IPS-15b (cell line): ENCODE measurements around the gene COL19A1.

Source experiments
- H3K27me3 ChIP-seq: one replicate; pipeline ENCODE4 v1.6.1; 2013; ENCODE audit warnings: low read length; ENCODE audit not compliant: control insufficient read depth, insufficient read depth
- H3K36me3 ChIP-seq: one replicate; pipeline ENCODE4 v1.6.1; 2013; ENCODE audit warnings: low read length; ENCODE audit not compliant: control insufficient read depth, insufficient read depth
- H3K4me1 ChIP-seq: one replicate; pipeline ENCODE4 v1.6.1; 2013; ENCODE audit warnings: mild to moderate bottlenecking, low read length; ENCODE audit not compliant: control insufficient read depth, insufficient read depth
- H3K4me3 ChIP-seq: one replicate; pipeline ENCODE4 v1.5.1; 2013; ENCODE audit warnings: low read depth, low read length
- H3K9ac ChIP-seq: one replicate; pipeline ENCODE4 v1.6.1; 2013; ENCODE audit warnings: low read depth, mild to moderate bottlenecking, low read length
- H3K9me3 ChIP-seq: one replicate; pipeline ENCODE4 v1.6.1; 2013; ENCODE audit warnings: mild to moderate bottlenecking, low read length; ENCODE audit not compliant: control insufficient read depth, insufficient read depth

The COL19A1 gene

DNA sequence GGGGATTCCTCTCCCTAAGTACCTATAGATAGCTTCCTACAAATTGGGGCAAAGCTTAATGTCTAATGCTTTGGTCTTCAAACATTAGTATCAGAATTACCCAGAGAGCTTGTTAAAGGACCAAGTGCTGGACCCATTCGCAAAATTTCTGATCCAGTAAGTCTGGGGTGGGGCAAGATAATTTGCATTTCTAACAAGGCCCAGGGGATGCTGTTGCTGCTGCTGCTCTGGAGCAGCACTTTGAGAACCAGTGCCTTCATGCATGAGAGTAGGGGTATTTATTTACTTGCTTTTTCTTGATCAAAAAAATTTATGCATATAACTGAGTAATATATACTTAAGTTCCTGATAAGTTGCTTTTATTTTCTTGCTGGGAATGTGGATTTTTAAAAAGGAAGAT lies 24.5 kb upstream of the COL19A1 start:
- no peaks in the 10 kb centered on the region for H3K4me1 ChIP-seq
- H3K27me3 ChIP-seq: no peaks in the 10 kb centered on the region
- no peaks in the 10 kb centered on the region for H3K9me3 ChIP-seq
- no peak overlapping the region for H3K9ac ChIP-seq
- no peak overlapping the region for H3K4me3 ChIP-seq
- no peaks in the 10 kb centered on the region for H3K36me3 ChIP-seq

DNA sequence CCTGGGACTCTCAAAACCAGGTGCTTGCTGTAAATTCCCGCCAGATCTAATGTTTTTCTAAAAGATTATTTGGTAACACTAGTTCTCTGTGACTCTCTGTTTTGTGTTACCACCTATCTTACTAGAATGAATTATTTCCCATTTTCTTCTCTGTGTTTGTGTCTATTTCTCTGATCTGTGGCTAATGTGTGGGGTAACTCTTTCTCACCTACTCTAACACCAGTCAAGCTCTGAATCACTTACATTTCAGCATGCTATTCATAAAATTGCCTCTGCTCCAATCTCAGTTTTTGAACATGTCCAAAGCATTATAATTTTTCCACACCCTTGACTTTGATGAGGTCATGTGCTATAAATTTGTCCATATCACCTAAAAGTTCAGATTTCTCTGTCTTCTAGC lies 23.2 kb upstream of the COL19A1 start:
- Histone ChIP-seq H3K9me3 (no peaks in the 10 kb centered on the region), H3K4me1 (no peaks in the 10 kb centered on the region), H3K4me3 (no peak overlapping the region), H3K27me3 (no peaks in the 10 kb centered on the region), H3K36me3 (no peaks in the 10 kb centered on the region), H3K9ac (no peak overlapping the region)

DNA sequence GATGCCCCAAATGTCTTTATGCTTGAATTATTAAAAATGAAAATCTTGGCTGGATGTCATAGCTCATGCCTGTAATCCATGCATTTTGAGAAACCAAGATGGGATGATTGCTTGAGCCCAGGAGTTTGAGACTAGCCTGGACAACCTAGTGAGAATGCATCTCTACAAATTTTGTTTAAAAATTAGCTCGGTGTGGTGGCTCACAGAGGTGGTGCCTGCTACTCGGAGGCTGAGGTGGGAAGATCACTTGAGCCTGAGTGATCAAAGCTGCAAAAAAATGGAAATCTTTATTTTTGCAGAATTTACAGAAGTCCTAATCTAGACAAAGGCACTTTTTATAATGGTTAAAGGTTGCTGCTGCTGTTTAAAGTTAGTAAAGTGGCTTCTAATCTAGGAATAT lies 20.0 kb upstream of the COL19A1 start:
- no peak overlapping the region for H3K9ac ChIP-seq
- no peaks in the 10 kb centered on the region for H3K27me3 ChIP-seq
- H3K36me3 ChIP-seq: no peaks in the 10 kb centered on the region
- H3K4me1 ChIP-seq: no peaks in the 10 kb centered on the region
- no peak overlapping the region for H3K4me3 ChIP-seq
- no peaks in the 10 kb centered on the region for H3K9me3 ChIP-seq

DNA sequence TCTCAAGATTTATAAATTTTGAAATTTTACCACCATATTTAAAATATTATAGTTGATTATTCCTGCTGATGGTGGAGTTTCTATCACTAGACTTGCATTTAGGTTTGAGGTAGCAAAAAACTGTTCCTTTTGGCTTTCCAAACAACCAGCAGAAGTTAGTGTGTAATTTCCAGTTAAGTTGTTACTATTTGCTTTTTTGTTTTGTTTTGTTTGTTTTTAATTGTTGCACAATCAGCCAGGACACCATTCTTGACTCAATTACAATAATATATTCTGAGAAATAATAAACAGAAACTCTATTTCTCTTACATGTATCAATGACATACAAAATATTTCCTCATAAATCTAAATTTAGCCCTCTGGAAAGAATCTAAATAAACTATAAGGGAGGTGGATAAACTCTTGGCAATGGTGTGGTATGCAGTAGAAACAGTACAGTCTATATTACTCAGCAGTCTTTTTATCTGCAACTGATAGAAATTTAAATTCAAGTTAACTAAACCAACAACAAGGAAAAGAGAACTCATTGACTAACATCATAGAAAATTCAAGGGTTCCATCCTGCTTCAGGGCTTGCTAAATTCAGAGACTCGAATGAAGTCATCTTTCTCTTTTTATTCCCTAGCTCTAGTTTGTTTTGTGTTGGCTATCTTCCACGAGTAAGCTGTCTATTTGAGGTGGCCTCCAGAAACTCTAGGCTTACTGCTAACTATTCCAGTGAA lies 19.4 kb upstream of the COL19A1 start:
- Histone ChIP-seq H3K4me3 (no peak overlapping the region), H3K9me3 (no peaks in the 10 kb centered on the region), H3K4me1 (no peaks in the 10 kb centered on the region), H3K36me3 (no peaks in the 10 kb centered on the region), H3K27me3 (no peaks in the 10 kb centered on the region), H3K9ac (no peak overlapping the region)

DNA sequence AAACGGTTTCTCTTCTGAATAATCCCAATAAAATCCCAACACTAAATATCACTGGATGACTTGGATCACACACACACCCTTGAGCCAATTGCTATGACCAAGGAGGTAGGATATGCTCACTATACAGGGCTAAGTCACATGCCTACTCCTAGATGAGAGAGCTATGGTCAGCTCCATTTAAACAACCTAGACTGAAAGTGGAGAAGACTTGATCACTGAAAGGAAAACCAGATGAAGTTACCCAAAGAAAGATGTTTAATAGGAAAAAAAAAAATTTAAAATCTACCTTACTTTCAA lies 18.9 kb upstream of the COL19A1 start:
- H3K36me3 ChIP-seq: no peaks in the 10 kb centered on the region
- H3K9ac ChIP-seq: no peak overlapping the region
- H3K9me3 ChIP-seq: no peaks in the 10 kb centered on the region
- no peaks in the 10 kb centered on the region for H3K4me1 ChIP-seq
- no peak overlapping the region for H3K4me3 ChIP-seq
- H3K27me3 ChIP-seq: no peaks in the 10 kb centered on the region

DNA sequence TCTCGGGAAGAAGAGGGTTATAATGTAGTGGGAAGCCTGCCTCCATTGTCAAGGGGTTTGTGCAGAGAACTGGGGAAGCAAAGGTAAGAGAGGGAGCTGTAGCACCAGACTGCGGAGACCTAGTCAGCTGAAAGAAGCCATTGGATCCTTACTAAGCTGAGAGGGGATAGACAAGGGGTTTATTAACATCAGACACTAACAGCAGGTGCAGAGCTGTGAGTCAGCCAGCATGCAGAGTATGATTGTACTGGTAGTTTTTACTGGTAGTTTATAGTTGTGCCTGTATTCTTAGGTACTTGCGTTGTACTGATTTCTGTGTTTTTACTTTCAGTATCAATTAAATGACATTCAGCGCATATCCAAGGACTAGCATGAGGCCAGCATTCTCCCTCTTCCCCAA lies 17.8 kb upstream of the COL19A1 start:
- Histone ChIP-seq H3K9me3 (no peaks in the 10 kb centered on the region), H3K36me3 (no peaks in the 10 kb centered on the region), H3K4me3 (no peak overlapping the region), H3K27me3 (no peaks in the 10 kb centered on the region), H3K9ac (no peak overlapping the region), H3K4me1 (no peaks in the 10 kb centered on the region)

DNA sequence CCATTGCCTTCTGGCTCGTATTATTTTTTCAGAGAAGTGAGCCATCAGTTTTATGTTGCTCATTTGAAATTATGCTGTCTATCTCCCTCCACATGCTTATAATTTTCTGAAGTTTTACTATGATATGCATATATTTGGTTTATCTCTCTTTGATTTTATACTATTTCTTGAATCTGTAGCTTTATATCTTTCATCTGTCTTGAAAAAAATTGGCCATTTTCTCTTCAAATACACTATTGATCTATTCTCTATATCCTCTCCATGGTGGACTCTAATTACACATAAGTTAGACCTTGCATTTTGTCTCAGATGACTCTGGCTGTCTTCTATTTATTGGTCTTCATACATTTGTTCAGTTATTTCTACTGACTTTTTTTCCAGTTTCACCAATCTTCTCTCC lies 13.7 kb upstream of the COL19A1 start:
- Histone ChIP-seq H3K36me3 (no peaks in the 10 kb centered on the region), H3K4me1 (no peaks in the 10 kb centered on the region), H3K27me3 (no peaks in the 10 kb centered on the region), H3K9ac (no peak overlapping the region), H3K9me3 (no peaks in the 10 kb centered on the region), H3K4me3 (no peak overlapping the region)

DNA sequence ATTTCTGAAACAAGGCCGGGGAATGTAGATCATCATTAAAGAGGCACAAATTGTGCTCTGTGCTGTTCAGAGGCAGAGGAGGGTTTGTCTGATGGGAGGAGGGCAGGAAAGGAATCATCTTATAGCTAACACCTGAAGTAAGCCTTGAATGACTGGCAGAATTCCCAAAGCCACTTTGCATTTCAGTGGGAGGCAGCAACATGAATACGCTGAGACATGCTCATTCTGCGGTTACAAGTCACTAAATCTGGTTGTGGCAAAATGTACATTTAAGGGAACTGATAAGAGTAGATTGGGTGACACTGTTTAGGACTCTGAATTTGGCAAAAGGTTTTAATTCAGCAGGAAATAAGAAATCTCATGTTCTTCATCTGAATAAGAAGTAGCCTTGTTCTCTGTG lies 4.4 kb upstream of the COL19A1 start:
- Histone ChIP-seq H3K4me1 (peaks cover 8% of the 10 kb centered on the region), H3K9me3 (no peaks in the 10 kb centered on the region), H3K9ac (no peak overlapping the region), H3K27me3 (peaks cover 26% of the 10 kb centered on the region), H3K4me3 (no peak overlapping the region), H3K36me3 (no peaks in the 10 kb centered on the region)

DNA sequence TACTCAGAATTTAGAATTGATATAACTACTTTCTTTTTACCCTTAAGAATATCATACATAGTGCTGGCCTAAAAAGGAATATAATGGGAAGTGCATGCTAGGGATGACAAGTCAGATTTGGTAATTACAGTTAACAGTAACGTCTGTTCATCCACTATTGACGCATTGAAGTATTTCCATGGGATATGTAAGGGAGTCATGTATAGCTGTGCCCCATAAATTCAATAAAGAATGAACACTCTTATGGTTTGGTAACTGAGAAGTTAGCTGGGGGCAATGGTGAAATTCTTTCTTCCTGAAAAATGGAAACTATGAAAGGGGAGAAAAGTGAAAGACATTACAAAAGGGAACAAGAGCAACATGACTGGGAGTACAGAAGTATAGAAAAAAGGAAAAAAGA lies 2.6 kb upstream of the COL19A1 start:
- Histone ChIP-seq H3K9ac (no peak overlapping the region), H3K27me3 (peaks cover 42% of the 10 kb centered on the region), H3K4me3 (no peak overlapping the region), H3K9me3 (no peaks in the 10 kb centered on the region), H3K4me1 (peaks cover 8% of the 10 kb centered on the region), H3K36me3 (no peaks in the 10 kb centered on the region)

DNA sequence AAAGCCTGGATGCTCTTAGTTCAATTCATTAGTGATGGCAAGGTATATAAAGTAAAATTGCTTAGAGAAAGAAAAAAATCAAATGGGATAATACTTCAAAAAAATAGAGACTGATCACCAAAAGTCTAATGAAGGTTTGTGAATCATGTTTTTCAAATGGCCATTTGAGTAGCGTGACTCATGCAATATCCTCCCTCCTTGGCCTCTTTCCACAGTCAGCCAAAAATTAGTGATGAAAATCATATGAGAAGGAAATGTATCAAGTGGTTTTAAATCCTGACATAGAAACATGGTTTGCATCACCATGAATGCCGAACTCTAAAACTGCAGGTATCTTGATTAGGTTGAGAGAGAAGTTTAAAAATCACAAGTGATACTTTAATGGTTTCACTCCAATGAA lies 1.2 kb upstream of the COL19A1 start:
- no peak overlapping the region for H3K9ac ChIP-seq
- no peaks in the 10 kb centered on the region for H3K9me3 ChIP-seq
- H3K4me1 ChIP-seq: peaks cover 8% of the 10 kb centered on the region
- no peak overlapping the region for H3K4me3 ChIP-seq
- H3K27me3 ChIP-seq: peaks cover 47% of the 10 kb centered on the region
- H3K36me3 ChIP-seq: no peaks in the 10 kb centered on the region

DNA sequence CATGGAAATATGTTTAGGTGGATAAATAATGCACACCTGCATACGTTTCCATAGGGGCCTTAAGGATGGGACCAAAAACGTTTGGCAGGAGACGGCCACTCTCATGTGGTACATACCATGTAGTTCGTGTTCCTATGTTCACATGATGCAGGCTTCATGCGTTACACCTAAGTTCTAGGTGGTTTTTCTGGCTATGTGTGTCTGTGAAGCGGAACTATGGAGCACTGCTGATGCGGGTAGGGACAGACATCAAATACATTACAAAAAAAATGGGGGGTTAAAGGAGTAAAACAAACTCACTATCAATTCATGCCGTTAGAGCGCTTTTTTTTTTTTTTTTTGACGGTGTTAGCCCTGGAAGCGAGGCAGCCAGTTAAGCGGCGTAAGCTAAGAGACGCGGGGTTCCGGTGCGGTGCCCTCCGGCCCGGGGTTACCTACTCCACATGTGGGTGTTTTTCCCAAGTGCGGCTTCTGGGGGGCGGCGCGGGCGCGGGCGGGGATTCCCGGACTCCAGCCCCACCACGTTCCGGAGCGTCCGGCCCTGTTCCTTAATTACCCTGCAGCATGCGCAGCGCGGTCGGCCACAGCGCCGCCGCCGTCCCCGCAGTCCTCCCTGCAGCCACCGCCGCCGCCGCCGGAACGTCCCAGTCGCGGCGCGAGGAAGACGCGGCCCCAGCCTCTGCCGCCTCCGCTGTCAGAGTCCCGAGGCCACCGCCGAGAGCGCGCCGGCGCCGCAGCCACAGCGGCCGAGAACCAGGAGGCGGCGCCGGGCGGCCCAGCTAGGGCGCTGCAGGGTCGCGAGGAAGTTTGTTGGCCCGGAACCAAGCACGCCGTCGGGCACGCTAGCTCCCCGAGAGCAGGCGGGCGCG lies 648 bp downstream of the COL19A1 start:
- Histone ChIP-seq H3K4me1 (peaks cover 2% of the 10 kb centered on the region), H3K4me3 (peak overlapping the region; percentile 60), H3K27me3 (peaks cover 50% of the 10 kb centered on the region), H3K36me3 (no peaks in the 10 kb centered on the region), H3K9me3 (no peaks in the 10 kb centered on the region), H3K9ac (no peak overlapping the region)

DNA sequence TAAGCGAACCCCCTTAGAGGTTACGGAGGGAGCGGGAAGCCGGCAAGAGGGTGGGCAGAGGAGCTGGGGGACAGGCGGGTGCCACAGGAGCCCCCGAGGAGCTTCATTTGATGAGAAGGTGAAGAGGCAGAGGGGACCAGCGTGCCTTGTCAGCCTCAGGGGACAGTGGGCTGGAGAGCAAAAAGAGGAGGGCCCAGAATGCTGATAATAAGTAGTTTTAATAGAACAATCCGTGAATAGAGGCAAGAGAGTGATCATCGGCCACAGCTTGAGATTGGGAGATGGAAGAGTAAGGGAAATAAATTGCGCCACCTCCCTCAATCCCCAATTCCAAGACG lies 1.3 kb downstream of the COL19A1 start:
- H3K36me3 ChIP-seq: no peaks in the 10 kb centered on the region
- no peaks in the 10 kb centered on the region for H3K4me1 ChIP-seq
- H3K9ac ChIP-seq: no peak overlapping the region
- H3K4me3 ChIP-seq: peak overlapping the region; percentile 60
- H3K27me3 ChIP-seq: peaks cover 50% of the 10 kb centered on the region
- no peaks in the 10 kb centered on the region for H3K9me3 ChIP-seq
